Urothelium cell line (cell line): ENCODE data around the gene SUPT6H.

Source experiments
- DNase-seq: peaks from one replicate; pipeline ENCODE4 v3.0.0; 2011; ENCODE audit warnings: low spot score, mixed read lengths
- FAIRE-seq: peaks from 2 replicates; lab custom pipeline; 2011; peaks lifted over from hg19 to GRCh38; lab: Jason Lieb, UNC

The SUPT6H gene

DNA sequence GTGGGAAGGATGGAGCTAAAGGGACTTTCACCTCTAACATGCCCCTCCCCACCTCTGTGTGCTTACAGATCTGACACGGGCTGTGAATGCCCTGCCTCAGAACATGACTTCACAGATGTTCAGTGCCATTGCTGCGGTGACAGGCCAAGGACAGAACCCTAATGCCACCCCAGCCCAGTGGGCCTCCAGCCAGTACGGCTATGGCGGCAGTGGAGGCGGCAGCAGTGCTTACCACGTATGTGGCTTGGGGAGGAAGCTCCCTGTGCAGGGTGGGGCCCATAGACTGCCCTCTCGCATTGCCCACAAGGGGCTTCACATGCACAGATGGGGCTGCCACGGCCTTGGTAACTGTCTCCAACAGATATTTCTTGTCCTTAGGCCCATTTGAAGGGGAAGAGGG, 38.3 kb downstream of the SUPT6H start:
- no peak for FAIRE-seq

DNA sequence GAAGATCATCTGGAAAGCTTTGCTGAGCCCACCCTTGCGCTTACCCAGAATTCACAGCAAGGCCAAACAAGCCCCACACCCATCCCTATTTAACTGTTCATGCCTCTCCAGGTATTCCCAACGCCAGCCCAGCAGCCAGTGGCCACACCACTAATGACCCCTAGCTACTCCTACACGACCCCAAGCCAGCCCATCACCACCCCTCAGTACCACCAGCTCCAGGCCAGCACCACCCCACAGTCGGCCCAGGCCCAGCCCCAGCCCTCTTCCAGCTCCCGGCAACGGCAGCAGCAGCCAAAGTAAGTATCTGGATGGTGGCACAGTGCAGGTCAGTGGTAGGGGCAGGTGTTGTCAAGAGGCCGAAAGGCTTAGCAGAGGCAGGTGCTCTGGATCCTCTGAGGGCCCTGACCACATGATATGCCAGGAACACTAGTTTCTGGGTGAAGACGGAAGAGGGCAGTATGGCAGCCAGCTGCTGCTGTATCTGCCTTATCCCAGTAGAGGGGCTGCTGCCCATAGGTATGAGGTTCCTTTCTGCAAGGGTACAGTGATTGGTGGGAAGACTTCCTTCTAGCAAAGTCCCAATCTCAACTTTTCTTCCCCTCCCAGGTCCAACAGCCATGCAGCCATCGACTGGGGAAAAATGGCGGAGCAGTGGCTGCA, 39.0 kb downstream of the SUPT6H start:
- DNase-seq: no peak

More for the DNA sequence above, 38.3 kb downstream of the SUPT6H start:
- DNase-seq: no peak

DNA sequence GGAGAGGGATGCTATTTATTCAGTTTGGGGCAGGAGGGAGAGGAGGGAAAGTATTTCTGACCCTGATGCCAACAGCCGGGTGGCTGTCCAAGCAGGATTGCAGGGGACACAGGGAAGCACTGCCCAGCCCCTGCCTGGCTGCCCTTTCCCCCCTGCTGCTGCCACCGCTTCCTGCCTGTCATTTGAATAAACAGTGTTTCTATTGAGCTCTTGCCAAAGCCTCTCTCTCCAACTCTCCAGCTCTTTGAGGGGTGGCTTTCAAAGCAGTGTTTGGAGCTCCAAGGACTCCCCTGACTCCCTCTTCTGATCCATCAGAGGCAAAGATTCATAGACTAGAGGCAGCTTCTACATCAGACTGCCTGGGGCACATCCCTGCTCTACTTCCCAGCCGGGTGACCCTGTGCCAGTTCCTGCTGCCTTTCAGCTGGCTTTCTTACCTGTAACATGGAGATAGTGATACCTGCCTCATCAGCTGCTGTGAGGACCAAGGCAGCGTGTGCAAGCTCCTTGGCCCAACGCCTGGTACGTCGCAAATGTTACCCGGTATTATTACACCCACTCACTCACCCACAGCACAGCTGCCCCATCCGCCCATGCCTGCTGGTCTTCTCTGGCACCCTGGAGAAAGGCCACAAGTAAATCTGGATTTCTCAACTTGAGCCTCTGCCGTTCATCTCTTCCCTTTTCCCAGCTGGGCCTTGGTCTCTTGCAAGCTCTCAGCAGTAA, 40.2 kb downstream of the SUPT6H start:
- no peak for DNase-seq
- no peak for FAIRE-seq

More for the DNA sequence above, 39.0 kb downstream of the SUPT6H start:
- FAIRE-seq: no peak

DNA sequence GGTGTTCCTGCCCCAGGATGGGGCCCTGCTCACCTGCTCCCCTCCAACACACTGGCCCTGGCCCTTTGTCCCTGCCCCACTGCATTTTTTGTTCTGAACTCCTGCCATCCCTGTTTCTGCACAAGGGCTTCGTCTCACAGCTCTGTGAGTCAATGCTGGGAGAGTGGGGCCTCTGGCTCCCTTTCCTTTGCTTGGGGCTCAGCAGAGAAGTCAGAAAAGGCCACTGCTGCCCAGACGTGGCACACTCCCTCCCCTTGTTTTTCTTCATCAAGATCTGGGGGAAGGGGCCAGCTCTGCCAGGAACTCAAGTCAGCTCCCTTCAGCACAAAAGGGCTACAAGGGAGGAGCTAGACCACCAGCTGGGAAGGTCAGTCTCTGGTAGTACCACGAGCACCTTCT, 40.7 kb downstream of the SUPT6H start:
- no peak for FAIRE-seq
- DNase-seq: no peak

DNA sequence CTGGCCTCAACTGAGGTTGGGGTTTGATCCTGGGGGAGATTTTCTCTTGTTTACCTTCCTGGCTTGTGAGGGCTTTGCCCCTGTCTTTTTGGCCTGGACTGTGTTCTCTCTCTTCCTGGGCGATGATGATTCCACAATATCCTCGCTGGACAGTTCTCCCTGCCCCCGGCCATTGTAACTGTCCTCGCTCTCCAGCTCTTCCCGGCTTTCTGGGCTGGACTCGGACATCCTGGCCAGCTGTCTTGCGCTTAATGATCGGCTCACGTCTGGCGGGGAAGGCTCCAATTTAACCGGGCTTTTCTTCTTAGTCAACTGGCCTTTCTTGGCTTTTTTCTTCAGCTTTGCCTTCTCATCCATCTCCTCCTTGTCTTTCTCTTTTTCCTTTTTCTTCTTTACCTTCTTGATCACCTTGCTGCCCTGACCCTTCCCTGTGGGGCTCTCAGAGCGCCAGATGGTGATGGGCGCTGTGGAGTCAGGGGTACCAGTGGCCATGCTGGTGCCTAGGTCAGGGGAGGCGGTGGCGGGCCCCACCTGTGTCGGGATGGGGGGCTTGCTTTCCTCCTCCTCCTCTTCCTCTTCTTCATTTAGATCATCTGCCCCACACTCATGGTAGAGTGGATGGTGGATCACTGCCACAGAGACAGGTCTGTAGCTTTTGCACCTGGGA, 41.7 kb downstream of the SUPT6H start:
- FAIRE-seq: no peak
- DNase-seq: no peak

DNA sequence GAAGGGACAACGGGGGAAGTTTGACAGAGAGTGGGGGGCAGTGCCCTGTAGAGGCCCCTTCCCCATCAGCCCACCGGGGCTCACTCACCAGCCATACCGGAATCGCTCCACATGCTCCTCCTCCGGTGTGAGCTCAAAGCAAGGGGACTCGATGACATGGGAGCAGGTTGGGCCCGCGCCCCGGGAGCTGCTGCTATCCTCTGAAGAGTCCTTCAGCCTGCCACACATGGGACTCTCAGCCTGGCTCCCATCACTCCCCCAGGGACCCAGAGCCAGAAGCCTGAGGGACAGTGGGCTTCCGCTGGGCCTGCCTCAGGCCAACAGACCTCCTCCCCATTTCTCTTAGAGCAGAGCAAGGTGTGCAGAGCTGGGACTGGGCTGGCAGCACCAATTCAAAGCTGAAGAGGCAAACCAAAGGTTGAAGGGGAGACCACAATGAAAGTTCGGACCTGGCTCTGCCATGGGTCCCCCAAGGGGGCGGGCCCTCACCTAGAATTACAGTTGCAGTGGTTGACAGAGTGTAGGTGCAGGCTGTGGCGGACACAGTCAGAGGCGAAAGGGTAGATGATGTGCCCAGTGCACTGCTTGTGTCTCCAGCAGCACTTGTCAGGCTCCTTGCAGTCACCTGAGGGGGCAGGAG, 42.3 kb downstream of the SUPT6H start:
- no peak for FAIRE-seq

DNA sequence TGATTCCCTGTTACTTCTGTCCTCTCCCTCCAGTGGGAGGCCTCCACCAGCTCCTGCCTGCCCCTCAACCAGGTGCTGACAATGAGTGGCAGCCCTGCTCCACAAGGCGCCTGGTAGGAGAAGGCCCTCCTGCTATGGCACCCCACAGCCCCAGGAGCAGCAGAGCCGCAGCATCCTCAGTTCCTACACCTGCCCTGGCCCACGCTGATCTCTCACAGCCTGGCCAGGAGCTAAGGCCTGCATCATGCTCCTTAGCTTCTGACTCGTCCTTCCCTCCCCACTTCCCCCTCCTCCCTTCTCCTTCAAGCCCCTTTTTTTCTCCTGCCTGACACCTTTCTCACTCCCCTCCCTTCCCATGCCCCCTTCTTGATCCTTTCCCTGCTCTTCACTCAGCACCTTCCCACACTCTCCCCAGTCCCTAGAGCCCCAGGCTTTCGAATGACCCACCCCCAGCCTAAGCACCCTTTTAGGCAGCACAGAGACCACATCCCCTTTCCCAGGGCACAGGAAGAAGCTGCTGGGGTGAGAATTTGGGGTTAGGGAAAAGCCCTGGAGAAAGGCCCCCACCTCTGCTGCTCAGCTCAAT, 43.2 kb downstream of the SUPT6H start:
- DNase-seq: no peak
- FAIRE-seq: no peak

More for the DNA sequence above, 42.3 kb downstream of the SUPT6H start:
- DNase-seq: no peak

DNA sequence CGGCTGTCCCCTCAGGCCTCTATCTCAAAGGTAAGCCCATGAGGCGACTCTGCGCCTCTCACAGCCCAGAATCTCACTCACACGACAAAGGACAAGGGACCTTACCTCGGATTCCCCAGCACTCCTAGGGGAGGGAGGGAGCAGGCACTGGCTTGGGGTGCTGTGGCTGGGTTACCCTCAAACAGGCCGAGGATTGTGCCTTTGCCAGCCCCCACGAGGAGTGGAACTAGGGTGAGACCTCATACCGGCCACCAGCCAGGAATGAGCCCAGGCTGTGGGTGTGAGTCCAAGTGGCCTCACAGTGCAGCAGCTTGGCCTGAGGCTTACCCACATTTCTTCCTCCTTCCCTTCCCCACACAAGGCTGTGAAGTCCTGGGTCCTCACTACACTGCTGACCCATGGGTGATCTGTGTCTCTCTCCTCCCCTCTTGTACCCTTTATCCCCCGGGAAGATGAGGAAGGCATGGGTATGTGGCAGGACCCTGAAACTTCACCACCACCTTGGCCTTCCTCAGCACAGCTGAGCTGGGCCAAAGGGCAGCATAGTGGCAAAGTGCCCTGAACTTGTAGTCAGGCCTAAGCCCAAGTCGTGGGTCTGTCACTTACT, 43.8 kb downstream of the SUPT6H start:
- no peak for DNase-seq
- no peak for FAIRE-seq

DNA sequence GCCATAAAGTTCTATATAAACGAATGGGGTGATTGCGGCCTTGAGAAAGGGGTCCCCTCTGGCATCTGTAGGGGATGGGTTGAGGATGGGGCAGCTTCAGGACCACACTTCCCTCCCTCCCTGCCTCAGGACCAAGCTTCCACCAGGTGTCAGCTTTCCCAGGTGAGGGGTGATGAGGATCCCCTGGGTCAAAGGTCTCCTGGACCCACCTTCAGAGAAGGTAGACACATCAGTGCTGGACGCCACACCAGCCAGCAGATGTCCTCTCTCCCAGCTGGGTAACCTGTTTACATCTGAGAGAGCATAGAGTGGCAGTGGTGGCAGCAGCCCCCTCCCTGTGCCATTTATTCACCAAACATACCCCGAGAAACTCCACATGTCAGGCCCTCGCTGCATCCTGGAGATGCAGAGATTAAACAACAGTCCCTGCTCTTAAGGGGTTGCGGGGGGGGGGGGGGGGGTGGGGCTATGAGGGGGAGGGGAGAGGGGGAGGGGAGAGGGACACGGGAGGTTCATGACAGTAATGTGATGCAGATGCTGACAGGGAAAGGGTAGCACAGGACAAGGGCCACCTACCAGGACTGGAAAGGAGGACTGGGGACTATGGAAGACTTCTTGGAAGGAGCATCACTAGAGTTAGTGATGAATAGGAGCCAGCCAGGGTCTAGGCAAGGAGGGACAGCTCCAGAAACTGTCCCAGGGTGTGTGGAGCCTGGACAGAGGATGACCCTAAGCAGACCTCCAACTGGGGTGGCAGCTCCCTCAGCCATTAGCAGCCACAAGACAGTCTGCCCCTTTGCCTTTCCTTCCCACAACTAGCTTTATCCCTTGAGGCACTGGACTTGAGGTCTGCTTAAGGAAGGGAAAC, 44.7 kb downstream of the SUPT6H start:
- DNase-seq: no peak
- FAIRE-seq: no peak

DNA sequence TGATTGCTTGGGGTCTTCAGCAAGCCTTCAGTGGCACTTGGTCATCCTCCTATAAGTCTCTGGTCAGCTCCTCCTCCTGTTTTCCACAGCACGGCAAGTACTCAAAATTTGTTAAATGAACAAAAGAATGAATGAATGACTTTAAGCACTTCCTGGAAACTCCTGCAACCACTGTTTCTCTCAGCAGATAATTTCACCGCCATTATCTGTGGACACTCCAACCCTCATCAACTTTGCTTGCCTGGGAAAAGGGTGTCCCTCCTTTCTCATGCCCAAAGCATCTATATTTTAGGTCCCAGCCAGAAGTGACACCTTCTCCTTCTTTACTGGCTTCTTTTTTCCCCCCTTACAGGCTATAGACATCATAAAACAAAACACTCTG, 45.3 kb downstream of the SUPT6H start:
- no peak for FAIRE-seq
- DNase-seq: no peak

DNA sequence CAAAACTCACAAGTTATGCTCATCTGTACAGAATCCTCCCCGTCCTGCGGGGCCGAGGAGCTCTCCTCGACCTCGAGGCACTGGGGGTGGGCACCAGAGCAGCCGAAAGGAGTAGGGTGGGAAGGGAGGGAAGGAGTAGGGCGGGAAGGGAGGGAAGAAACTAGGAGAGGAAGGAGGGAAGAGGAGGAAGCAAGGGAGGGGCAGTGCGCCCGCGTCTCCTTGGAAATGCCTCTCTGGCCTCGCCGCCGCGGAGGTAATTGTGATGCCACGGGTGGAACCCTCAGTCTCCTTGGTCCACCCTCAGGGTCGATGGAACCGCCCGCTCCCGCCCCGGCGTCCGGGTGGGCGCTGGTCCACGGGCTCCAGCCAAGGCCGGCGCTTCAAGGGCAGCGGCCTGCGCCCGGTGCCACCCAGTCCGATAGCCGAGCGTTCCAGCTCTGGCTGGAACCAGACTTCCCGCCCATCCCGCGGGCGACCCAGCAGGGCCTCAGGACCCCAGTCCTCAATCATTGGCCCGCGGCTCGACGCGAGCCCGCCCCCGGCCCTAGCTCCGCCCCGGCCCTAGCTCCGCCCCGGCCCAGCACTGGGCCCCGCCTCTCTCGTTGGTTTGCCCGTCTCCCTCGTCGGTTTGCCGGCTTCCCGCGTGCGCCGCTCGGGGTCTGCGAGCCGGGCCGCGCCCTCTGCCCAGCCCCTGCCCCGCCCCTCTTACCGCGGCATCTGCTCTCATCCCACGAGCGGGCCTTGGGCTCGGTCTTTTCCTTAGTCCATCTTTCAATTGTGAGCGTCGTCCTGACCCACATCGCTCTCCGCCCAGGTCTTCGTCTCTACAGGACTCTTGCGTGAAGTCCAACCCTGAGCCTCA, 49.1 kb downstream of the SUPT6H start:
- peak; percentile 55 for FAIRE-seq

DNA sequence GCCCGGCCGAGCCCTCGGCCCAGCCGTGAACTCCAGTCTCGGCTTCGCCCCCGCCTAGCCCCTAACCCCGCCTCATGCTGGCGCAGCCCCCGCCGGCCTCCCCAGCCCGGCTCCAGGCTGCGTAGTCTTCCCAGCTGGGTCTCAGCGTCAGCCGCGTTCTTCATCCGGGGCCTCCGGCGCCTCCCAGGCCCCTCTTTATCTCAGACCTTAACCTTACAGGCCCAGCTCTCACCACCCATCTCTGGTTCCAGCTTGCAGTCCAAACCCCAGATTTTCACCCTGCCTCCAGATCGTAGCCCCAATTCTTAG, 49.7 kb downstream of the SUPT6H start, which contains the start of gene PROCA1:
PROCA1 (minus strand) TSS at position 166 of the 309 bp plus-strand sequence. CDS start 228 bp downstream, outside the sequence.
- no peak for DNase-seq
- FAIRE-seq: no peak

More for the DNA sequence above, 49.1 kb downstream of the SUPT6H start:
- peak; percentile 97 for DNase-seq

DNA sequence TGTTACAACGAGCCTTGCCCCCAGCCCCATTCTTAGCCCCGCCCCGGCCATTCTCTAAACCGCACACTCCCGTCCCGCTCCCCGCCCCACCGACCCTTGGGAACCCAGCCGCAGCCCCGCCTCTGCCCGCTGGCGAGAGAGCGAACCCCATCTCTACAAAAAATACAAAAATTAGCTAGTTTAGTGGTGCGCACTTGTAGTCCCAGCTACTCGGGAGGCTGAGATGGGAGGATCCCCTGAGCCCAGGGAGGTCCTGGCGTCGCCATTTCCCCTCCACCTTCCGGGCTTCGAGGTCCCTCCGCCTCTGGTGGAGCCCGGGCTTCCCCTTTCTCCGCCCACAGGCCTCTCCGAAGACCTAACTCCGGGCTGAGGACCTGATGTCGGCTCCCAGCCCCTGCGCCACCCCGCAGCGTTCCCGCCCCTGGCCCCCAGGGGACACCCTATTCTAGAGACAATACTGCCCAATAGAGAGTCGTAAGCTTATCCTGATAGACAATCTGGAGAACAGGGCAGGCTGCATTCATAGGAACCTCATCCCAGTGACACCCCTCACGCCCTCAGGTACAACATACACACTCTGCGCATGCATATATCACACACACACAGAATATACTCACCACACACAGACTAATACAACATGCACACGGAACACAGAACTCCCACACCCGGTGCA, 50.2 kb downstream of the SUPT6H start:
- no peak for FAIRE-seq
- DNase-seq: no peak

DNA sequence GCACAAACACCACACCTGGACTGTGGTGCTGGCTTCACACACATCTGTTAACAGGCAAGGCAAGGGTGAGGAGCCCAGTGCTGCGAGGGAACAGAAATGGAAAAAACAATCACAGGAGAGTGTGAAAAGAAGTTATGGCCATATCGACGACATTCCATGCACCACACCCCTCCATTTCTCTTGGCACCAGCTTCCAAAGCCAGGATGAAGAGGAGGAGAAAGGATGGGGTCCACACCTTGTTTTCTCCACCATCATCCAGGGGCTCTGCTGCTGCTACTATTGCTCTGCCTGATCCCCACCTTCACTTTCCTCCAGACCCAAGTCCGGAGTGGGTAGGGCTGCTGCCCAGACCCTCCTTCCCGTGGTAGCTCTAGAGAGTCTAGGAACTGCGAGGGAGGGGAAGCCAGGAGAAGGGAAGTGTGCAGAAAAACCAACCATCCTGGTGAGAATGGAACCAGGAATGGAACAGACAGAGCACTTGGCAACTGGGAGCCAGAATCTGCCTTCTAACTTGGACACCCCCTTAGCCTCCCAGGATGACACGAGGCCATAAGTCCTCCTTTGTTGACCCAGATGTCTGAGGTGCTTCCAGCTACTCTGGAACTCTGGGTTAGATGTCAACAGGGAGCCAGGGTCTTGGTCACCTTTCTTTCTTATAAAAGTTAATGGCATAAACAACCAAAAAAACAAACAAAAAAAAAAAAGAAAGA, 50.9 kb downstream of the SUPT6H start:
- DNase-seq (no peak), FAIRE-seq (no peak)

DNA sequence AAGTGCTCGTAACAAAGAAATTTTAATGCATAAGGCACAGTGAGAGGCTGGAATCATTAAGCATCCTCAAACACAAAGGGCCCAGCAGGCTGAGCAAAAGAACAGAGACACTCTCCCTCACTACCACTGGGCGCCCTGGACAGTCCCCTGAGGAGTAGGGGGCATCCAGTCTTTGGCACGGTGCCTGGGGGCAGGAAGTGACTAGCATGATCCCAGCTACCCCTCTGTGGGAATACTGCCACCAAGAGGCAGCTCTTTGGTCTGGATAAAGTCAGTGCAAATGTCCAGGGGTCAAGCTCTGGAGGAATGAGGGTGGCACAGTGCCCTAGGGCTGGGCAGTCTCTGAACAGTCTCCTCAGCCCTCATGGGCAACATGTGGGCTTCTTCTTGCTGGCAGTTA, 52.3 kb downstream of the SUPT6H start:
- DNase-seq: no peak

DNA sequence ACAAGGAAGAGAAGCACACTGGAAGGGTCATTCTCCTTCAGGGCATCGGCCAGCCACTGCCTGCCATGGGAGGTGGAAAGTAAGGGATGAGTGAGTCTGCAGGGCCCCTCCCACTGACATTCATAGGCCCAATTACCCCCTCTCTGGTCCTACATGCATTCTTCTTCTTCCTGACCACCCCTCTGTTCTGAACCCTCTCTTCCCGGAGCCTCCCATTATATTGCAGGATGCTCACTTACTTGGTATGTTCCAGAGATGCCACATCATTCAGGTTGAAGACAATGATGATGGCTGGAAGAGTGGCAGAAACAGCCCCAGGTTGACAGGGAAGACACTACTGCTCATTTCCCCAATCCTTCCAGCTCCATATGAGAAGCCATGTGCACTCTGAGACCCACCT, 53.2 kb downstream of the SUPT6H start:
- DNase-seq (no peak), FAIRE-seq (no peak)

More for the DNA sequence above, 52.3 kb downstream of the SUPT6H start:
- FAIRE-seq: no peak

DNA sequence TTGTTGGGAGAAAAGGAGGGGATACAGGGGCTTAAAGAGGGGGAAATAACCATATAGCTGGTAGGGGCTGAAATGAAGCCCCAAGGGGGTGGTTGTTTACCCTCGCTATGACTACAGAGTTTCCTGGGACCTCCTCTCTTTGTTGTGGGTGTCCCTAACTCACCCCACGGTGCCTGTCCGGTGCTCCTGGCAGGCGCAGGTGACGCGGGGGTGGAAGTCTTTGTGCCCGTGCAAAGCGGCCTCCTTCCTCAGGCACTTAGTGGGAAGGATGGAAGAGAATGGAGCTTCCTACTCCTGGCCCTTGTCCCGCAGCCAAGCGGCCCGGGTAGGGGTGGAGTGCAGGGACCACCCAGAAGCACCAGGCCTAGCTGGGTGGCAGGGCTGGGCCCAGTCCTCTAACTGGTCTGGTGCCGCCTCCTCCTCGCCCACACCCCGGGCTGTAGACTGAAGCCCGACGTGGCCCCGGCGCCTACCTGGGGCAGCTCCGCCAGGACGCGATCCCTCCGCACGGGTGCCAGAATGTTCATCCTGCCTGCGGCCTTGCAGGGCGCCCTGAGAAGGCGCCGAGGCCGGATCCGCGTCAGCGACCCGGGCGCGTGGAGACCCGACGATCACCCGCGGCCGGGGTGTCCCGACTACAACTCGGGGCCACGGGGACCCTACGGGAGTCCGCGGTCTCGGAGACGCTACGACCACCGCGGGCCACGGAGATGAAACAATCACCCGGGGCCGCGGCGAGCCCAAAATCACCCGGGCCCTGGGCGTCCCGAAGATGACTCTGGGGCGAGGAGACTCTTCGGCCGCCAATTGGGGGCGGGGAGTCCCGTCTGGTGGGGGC, 55.0 kb downstream of the SUPT6H start:
- FAIRE-seq (no peak), DNase-seq (peak; percentile 21)
